DND-41 (cell line): ENCODE results near the gene YPEL5.

ENCODE experiments used
- EZH2 ChIP-seq: IDR thresholded peaks from 3 replicates; pipeline ENCODE4 v1.6.1; 2012; ENCODE audit warnings: borderline replicate concordance, low read depth, mild to moderate bottlenecking, moderate library complexity, low read length, inconsistent platforms; ENCODE audit not compliant: severe bottlenecking
- TF ChIP-seq, protein P1 (sequence below): IDR thresholded peaks from 2 replicates; pipeline ENCODE4 v1.5.1; 2012; ENCODE audit warnings: borderline replicate concordance, low read length, moderate library complexity, mild to moderate bottlenecking; ENCODE audit not compliant: poor library complexity, severe bottlenecking; ENCODE audit errors: extremely low read depth

DNA sequence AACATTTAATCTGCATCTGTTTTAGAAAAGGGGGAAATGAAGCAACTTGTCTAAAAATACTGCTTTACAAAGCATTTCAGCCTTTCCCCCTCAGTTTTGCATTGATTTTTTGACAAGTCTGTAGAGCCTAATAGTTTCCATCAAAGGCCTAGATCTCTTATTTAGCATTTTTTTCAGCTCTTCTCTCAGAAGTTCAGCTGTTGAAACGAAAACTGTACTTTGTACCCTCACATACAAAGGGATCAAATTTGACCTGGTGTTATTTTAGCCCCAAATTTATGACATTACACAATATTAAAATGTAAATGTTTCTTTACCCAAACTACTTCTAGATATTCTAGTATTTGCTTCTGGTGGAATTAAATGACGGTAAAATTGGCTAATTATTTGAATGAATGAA lies 13.0 kb downstream of the YPEL5 start:
- TF ChIP-seq, protein P1, sequence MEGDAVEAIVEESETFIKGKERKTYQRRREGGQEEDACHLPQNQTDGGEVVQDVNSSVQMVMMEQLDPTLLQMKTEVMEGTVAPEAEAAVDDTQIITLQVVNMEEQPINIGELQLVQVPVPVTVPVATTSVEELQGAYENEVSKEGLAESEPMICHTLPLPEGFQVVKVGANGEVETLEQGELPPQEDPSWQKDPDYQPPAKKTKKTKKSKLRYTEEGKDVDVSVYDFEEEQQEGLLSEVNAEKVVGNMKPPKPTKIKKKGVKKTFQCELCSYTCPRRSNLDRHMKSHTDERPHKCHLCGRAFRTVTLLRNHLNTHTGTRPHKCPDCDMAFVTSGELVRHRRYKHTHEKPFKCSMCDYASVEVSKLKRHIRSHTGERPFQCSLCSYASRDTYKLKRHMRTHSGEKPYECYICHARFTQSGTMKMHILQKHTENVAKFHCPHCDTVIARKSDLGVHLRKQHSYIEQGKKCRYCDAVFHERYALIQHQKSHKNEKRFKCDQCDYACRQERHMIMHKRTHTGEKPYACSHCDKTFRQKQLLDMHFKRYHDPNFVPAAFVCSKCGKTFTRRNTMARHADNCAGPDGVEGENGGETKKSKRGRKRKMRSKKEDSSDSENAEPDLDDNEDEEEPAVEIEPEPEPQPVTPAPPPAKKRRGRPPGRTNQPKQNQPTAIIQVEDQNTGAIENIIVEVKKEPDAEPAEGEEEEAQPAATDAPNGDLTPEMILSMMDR: no peak
- no peak for TF ChIP-seq EZH2
